ENCODE measurements around the gene MS4A4E.
A peak's percentile ranks its signal among the peaks of the same experiment; 100 is the strongest.
"Not testable (repeated sequence)": the region's sequence is repeated elsewhere in the genome, so short reads cannot be mapped to it uniquely, and the experiment has no call there.

MS4A4E gene

DNA sequence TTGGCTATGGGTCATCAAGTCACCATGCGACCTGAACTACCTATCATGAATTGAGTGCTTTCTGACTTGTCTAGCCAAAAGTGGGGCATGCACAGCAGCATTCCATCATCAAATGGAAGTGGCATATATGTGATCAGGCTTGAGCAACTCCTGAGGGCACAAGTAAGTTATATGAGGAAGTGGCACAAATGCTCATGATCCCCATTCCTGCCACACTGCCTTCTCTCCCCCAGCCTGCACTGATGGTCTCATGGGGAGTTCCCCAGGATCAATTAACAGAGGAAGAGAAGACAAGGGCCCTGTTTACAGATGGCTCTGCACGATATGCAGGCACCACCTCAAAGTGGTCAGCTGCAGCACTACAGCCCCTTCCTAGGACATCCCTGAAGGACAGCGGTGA is 21.8 kb downstream of the MS4A4E start:
- DNase-seq (ENCODE audit: low spot score) = no peak

- no peak for DNase-seq (ENCODE audit: low spot score)
These were observed 28.6 kb downstream of the MS4A4E start for GRCh38 chr11:60214386-60214785.

DNA sequence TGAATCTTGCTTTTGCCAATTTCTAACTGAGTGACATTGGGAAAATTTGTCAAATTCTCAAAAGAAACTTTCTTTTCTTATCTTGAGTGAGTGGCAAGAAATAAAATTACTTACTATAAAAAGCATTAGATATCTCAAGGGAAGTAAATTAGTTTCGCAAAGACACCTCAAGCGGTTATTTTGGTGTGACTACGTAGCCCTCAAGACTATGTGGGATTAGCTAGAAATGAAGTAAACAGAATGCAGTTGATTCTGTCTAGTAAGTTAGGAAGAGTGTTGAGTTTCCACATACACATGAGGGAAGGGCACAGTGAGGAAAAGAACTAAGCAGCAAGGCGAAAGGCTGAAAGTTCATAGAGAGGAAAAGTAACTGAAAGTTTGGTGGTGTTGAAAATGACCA is 31.7 kb downstream of the MS4A4E start:
- no peak for DNase-seq (ENCODE audit: low spot score)

DNA sequence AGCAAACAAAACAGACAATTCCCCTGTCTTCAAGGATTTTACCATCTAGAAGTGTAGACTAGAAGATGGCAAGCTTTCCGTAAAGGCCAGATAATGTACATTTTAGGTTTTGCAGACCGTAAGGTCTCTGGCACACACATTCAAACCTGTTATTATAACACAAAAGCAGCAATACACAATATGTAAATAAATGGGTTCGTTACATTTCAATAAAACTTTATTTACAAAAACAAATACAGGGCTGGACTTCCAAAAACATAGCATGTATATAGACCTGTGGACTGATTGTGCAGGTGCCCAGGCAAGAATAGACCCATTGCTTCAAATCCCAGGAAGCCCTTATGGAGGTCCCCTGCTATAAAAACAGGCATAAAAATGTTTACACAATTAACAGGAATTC is 33.0 kb downstream of the MS4A4E start:
- no peak for DNase-seq (ENCODE audit: low spot score)

- DNase-seq (ENCODE audit: low spot score) = no peak
These were observed 34.0 kb downstream of the MS4A4E start for GRCh38 chr11:60208951-60209350.

DNA sequence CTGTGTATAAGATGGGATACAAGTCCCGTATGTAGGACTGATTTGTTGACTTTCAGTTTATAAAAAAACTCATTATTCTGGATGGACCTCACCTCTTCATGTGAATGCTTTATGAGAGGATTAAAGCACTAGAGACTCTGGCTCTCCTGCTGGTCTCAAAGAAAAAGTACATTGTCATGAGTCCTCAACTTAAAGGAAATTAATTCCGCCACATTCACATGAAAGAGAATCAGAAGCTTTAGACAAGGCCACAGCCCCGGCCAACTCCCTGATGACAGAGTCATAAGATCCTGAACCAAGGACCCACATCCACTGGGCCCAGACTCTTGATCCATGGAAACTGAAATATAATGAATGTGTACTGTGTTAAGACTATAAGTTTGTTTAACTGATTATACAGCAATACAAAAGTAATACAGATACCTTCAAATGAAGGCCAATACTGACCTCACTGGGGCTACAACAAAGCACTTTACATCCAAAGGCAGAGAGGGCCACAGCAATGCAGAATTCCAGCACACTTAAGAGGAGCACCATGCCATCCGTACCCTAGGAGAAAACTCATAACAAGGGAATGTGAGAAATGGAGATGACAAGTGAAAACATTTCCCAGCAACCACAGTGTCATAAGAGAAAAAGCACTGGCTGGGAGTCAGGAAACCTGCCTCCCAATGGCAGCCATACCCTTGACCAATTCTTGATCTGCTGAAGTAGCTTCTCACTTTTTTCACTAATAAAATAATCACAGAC is 34.6 kb downstream of the MS4A4E start:
- DNase-seq (ENCODE audit: low spot score) = no peak

GRCh38 chr11:60206616-60207015 is 36.3 kb downstream of the MS4A4E start:
- no peak for DNase-seq (ENCODE audit: low spot score)

- DNase-seq (ENCODE audit: low spot score) = no peak
These were observed 38.0 kb downstream of the MS4A4E start for GRCh38 chr11:60204922-60205321.

GRCh38 chr11:60201334-60201733 is 41.6 kb downstream of the MS4A4E start:
- DNase-seq (ENCODE audit: low spot score) = not testable (repeated sequence)

DNA sequence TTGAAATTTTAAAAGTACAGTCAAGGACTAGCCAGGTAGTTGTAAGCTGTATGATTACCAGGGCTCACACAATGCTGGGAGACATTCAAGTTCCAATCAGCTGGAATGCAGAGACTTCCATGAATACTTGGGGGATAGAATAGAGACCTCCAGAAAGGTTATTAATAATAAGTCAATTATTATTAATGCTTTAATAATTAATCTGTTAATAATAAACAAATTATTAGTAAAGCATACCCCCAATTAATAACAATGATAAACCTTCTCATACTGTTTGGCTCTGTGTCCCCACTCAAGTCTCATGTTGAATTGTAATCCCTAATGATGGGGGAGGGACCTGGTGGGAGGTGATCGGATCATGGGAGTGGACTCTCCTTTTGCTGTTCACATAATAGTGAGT is 45.5 kb downstream of the MS4A4E start:
- DNase-seq (ENCODE audit: low spot score) = no peak

DNA sequence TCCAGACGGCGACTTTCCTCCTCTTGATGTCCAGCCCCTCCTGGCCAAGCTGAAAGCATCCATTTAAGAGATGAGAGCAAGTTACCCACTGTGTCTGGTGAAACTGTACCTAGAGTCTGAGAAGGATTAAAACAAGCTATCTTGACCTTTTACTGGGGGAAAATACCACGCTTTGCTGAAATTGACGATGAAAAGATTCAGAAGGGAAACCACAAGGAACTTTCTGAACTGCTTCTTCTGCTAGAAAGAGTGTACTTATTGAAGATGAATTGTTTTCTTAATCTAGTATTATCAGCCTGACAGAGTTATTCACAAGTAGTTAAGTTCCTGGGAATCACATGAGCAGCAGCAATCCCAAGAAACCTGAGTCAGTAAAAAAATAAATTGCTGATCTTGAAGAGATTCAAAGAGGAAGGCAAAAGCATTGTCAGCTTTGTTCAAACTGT is 47.0 kb downstream of the MS4A4E start:
- DNase-seq (ENCODE audit: low spot score) = no peak

DNA sequence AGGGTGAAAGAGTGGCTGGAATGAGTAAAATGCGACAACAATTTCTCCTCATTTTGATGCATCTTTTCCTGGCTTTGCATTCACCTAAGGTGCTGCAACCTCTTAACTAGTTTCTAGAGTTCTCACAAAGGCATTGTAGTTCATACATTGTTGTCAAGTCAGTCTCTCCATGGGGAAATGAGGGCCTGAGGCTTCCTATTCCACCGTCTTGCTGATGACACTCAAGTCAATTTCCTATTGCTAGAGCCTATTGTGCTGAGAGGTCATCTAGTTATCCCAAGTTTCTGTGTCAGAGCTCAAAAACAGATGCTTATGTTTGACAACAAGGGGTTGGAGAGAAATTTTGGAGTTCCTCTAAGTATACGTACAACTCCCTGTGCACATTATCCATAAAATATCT is 48.4 kb downstream of the MS4A4E start:
- DNase-seq (ENCODE audit: low spot score) = no peak

GRCh38 chr11:60193687-60194433 is 49.1 kb downstream of the MS4A4E start:
- peak; percentile 53 for DNase-seq (ENCODE audit: low spot score)

DNA sequence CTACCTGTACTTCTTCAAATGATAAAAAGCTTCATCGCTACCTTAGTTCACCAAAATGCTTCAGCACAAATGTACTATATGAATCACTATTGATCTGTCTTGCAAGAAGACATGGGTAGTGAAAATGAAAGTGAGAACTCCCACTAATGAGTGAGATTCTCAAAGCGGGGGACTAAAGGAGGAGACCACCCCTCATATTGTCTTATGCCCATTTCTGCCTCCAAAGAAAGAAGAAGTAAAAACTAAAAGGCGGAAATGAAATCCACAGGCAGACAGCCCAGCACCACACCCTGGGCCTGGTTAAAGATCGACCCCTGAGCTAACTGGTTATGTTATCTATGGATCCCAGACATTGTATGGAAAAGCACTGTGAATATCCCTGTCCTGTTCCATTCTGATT is 50.4 kb downstream of the MS4A4E start:
- DNase-seq (ENCODE audit: low spot score) = not testable (repeated sequence)

DNA sequence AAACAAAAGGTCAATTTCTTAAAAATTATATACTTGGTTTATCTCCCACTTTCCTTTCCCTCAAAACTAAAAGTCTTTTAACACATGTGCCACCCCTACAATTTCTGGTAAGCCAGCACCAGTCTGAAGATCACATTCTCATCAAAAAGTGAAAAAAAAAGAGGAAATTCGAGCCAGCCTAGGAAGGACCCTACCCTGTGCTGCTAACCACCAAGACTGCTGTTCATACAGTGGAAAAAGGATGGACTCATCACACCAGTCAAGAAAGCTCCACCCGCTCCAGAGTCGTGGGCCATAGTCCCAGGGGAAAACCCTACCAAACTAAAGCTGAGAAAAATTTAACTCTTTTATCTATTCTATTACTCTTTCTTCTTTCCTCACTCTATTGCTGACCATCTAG is 54.5 kb downstream of the MS4A4E start:
- DNase-seq (ENCODE audit: low spot score) = not testable (repeated sequence)

DNA sequence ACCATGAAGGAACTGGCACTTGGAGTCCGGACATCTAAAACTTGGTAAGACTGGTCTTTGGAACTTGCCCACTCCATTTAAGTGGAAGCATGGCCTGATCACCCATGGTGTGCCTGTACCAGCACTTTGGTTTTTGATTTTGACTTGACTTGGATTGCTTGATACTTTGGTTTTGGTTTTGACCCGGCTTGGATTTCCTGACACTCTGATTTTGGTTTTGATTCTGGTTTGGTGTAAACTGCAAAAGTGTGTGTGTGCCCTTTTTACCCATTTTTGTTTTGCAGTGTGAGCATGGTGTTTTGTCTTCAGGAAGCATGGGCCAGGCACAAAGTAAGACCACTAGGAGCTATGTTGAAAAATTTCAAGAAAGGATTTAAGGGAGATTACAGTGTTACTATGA is 56.8 kb downstream of the MS4A4E start:
- not testable (repeated sequence) for DNase-seq (ENCODE audit: low spot score)

DNA sequence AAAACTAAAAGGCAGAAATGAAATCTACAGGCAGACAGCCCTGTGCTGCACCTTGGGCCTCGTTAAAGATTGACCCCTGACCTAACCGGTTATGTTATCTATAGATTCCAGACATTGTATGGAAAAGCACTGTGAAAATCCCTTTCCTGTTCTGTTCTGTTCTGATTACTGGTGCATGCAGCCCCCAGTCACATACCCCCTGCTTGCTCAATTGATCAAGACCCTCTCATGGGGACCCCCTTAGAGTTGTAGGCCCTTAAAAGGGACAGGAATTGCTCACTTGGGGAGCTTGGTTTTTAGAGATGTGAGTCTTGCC is 57.5 kb downstream of the MS4A4E start:
- not testable (repeated sequence) for DNase-seq (ENCODE audit: low spot score)

GRCh38 chr11:60184824-60185511 is 58.0 kb downstream of the MS4A4E start:
- no peak for DNase-seq (ENCODE audit: low spot score)

- DNase-seq (ENCODE audit: low spot score) = no peak
These were observed 59.2 kb downstream of the MS4A4E start for GRCh38 chr11:60183591-60184205.

GRCh38 chr11:60182541-60183330 is 60.2 kb downstream of the MS4A4E start, which contains the start of gene MS4A6A:
Gene MS4A6A, minus strand, starts transcription at chr11:60183083. Its CDS starts 1,356 bp downstream, at chr11:60181727.
- no peak for DNase-seq (ENCODE audit: low spot score)

DNA sequence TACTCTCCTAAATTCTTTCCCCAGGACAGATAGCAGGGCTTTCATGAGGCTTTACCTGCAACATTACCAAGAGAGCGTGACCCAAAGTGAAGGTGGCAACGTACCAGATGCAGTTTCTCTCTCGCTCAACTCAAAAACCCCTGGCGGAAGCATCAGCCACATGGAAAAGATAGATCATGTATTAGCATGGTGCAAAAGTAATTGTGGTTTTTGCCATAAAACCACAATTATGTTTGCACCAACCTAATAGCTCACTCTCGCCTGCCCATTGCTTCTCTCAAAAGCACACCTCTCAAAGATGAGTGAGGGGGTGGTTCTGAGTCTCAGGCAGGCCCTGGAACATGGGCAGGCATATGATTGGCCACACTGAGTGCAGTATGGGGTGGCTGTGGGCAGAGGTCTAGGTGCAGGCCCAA is 67.1 kb downstream of the MS4A4E start:
- DNase-seq (ENCODE audit: low spot score) = no peak

DNA sequence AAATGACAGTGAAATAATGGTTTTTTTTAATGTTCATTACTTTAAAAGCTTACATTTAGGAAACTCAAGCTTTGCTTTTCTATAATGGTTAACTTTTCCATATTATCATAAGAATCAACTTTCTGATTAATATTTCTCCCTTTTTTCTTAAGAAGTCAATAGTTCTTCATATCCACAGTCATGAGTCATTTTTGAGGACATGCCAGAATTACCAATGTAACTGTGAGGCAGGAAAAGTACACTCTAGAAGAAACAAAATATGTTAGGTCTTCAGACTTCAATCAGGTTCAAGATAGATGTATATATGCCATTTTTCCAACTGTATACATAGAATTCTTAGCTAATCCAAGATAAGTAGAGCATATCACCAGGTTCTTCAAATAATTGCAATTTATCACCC is 70.9 kb downstream of the MS4A4E start:
- no peak for DNase-seq (ENCODE audit: low spot score)

Measured in AG20443 (cell line).